Measurements from ENCODE around the gene TEX14.

GRCh38 chr17:58660621-58661020, 31.2 kb downstream of the TEX14 start:
- no peak for TF ChIP-seq CTCF (IDR thresholded peaks at IDR 0.05)
- no peak for TF ChIP-seq EP300 (IDR thresholded peaks at IDR 0.05)
- TF ChIP-seq POLR2A (IDR thresholded peaks at IDR 0.05) = no peak
